Glomerular endothelial cell (primary cell): ENCODE data around the gene BYSL. TPM values are rescaled to one million over a fixed set of nuclear protein-coding genes. Genes with fewer than 3 reads are reported as not detected.

ENCODE experiments used
- DNase-seq: peaks from one replicate; pipeline ENCODE4 v3.0.0-alpha.2; 2011; ENCODE audit warnings: low read depth, low spot score; ENCODE audit errors: extremely low read depth
- total RNA-seq: library from RNA; depleted of rRNA; stranded (reverse); fragments of >200 nt; gene quantifications from 2 replicates; pipeline ENCODE4 v1.2.3, GENCODE V29; 2015

The BYSL gene
- 11.5 and 24.3 TPM in 2 replicates for total RNA-seq

- DNase-seq: peak; percentile 81
Observed at GRCh38 chr6:41920921-41921711, at the start of gene BYSL, which contains the start of gene MED20. TSS of gene BYSL (plus strand) at chr6:41921499. CDS start at chr6:41921563, 64 bp downstream. TSS of gene MED20 (minus strand) at chr6:41921139. CDS start at chr6:41921018, 121 bp downstream.

- no peak for DNase-seq
Observed at GRCh38 chr6:41871691-41872090, 49.6 kb upstream of the BYSL start.

DNA sequence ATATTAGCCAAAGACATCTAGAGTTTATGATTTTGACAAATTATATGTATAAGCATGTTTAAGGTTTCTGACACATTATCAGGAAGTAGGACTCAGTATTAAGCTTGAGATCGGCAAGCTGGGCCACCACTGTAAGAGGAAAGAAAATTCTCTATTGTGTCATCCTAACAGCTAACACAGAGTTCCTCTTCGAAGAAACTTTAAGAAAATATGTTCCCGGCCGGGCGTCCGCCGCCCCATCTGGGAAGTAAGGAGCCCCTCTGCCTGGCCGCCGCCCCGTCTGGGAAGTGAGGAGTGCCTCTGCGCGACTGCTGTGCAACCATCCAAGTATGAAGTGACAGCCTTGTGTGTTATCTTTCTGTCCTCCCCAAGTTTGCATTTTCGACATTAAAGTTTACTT, 49.2 kb upstream of the BYSL start:
- no peak for DNase-seq

- DNase-seq: no peak
Observed at GRCh38 chr6:41874741-41875140, 46.6 kb upstream of the BYSL start.

GRCh38 chr6:41877051-41877680, 44.1 kb upstream of the BYSL start:
- DNase-seq: no peak

- no peak for DNase-seq
Observed at GRCh38 chr6:41878246-41878645, 43.1 kb upstream of the BYSL start.

GRCh38 chr6:41878961-41879405, 42.3 kb upstream of the BYSL start:
- DNase-seq: no peak

DNA sequence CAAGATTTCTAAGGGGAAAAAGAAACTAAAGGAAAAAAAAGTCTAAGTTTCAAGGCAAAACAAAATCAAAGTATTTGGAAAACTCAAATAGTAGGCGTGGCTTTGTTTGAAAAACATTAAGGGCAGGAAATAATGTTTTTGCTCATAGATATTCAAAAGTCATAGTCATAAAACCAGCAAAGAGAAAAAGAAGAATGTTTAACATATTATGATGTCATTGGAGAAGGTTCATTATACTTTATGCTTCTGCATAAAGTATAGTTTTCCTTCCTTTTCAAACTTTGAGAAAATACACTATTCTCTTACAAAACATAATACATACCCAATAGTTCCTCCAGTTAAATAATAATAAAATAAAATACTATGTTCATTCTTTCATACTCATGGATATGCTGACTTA, 39.8 kb upstream of the BYSL start:
- DNase-seq: no peak

- no peak for DNase-seq
Observed at GRCh38 chr6:41884957-41885356, 36.3 kb upstream of the BYSL start.

DNA sequence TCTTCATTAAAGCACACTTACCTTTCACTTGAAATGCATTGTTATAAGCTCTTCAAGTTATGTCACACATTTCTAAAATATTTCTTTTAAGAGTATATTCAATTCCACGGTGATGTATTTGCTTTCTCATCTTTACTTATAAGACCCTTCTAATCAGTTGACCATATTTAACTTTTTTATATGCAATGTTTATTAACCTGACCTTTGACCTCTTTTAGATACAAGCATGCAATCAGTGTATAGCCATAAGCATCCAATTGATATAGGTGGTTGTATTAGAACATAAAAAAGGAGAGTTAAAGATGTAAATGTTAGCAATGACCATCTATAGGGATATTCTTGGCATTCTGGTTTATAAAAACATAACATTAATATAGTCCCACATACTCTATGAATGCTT, 35.4 kb upstream of the BYSL start:
- no peak for DNase-seq

GRCh38 chr6:41887331-41887751, 34.0 kb upstream of the BYSL start:
- DNase-seq: no peak

DNA sequence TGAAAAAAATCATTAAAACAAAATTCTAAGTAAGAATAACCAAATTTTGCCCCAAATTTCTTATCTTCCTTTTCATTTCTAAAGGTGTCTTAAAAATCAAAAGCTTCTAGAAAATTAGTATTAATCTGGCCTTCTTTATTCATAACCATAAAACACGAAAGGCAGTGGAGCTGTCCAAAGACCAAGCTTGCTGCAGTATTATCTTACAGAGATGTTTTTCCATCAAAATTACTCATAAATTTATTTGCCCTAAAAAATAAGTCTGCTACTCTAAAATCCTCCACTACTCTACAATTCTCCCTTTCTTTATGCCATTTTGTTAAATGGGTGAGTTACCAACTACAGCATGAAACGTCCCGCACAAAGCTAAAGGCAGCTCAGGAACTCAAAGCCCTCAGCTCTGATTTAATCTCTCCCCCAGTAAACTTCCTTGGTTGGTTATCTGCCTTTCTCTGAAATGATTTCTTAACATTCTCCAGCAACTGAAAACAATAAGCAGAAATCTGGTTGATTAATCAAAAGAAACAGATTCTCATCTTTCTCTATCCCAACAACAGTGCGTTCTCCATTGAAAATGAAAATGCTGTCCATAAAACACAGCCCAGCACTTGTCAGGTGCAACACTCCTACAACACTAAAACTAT, 28.3 kb upstream of the BYSL start:
- no peak for DNase-seq

- no peak for DNase-seq
Observed at GRCh38 chr6:41894366-41895299, 26.7 kb upstream of the BYSL start.

DNA sequence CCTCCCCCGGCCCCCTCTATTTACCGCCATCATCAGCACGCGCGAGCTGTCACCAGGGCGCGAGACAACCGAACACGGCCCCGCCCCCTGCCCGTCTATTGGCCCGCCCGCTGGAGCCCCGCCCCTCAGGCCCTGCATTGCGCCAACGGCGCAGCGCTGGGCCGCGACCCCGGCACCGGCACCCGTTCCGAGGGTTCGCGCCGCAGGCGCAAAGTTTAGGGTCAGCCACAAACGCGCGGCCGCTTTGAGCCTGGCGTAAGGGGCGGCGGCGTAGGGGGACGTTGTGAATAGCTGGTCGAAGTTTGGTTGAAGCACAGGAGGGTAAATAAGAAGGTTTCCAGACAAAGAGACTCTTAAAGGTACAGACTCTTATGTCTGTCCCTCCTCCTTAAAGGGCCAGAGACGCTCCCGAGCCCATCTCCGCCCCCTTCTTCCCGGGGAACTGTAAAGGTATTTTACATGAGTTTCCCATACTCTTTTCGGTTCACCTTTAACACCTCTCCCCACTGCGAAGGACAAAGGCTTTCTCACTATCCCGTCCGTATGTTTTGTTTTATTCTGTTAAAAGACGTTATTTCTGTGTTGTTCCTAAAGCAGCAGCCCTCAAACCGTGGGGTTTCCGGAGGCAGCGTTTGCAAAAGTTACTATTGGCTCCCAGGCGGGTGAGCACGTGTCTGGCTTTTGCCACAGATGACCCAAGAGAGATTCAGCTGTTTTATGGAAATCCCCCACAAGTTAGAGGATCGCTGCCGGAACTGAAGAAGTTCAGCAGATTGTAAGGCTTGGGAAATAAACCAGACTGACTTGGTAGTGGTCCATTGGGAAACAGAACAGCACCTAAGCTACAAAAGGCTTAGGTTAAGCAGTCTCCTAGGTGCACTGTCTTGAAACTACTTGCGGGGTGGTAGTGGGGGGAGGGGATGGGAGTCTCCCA, 25.7 kb upstream of the BYSL start, which contains the start of gene USP49:
Gene USP49 (minus strand): TSS at position 76 of the 934 bp plus-strand sequence. CDS start 88,392 bp downstream, outside the sequence.
- DNase-seq: peak; percentile 62

GRCh38 chr6:41896281-41896680, 25.0 kb upstream of the BYSL start:
- no peak for DNase-seq

DNA sequence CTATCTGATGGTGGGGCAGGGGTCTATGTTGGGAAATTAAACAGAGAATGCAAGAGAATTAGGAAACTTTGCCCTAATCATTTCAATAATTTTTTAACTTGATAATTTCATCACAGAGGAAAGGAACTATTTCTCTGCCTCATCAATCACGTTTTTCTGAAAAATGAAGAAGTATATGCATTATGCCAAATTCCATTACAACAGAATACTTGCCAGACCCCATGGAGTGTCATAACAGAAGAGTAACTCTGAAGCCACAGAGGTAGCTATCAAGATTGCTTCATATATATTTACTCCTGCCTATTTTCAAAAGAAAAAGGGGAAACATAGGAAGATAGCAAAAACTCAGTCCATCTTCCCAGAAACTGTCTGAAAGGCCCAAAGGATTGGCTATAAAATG, 20.4 kb upstream of the BYSL start:
- no peak for DNase-seq

DNA sequence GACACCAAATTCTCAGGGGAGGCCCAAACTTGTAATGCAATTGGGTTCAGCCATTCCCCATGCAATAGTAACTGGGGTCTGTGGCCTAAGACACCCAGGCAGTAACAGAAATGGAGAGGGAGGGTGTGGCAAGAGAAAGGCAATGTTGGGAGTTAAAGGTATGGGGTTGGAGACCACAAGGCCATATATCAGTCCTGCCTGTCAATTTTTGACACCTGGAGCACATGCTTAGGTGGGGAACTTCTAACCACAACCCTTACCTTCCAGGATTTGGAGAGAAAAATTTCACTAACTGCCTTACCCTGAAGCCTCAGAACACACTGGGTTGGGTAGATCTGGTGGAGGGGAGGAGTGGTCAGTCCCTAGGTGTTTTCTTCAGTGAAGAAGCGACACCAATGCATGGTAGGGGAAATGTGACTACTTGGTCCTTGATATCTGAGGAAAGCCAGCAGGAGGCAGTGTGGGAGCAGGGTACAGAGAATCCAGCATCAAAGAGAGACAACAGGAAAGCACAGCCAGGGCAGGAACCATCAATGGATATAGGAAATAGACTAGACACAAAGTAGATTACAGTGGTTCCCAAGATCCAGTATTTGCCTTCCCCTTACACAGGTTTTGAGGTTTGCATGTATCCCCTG, 19.3 kb upstream of the BYSL start:
- DNase-seq: no peak

- no peak for DNase-seq
Observed at GRCh38 chr6:41909727-41910126, 11.6 kb upstream of the BYSL start.

- DNase-seq: no peak
Observed at GRCh38 chr6:41914343-41914742, 7.0 kb upstream of the BYSL start.
